ENCODE data around the gene AMN. TPM values are rescaled to one million over a fixed set of nuclear protein-coding genes. Genes with fewer than 3 reads are reported as not detected.

The AMN gene
- total and polyA plus RNA-seq, 9 of the 15 experiments (the other 6 are each of a cell fraction or from before 2014, with no cell fraction given), result 0.04 to 0.14 TPM; not detected in 7

DNA sequence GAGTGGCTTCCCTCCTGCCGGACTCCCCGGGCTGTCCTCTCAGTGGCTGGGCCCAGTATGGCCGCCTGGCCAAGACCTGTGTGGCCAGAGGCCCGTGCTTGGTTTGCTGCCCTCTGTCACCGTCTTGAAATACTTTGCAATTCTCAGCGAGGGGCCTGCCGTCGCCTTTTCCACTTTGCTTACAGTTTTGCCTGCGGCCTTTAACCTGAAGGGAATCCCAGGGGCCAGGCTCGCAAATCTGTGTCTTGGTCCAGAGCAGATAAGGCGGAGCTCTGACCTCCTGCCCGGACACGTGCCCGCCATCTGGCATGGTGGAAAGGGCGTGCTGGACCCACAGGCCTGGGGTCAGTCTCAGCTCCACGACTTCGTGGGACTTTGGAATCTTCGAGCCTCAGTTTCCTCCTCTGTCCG, 10.9 kb upstream of the AMN start (continued):
- TF ChIP-seq, protein P1, sequence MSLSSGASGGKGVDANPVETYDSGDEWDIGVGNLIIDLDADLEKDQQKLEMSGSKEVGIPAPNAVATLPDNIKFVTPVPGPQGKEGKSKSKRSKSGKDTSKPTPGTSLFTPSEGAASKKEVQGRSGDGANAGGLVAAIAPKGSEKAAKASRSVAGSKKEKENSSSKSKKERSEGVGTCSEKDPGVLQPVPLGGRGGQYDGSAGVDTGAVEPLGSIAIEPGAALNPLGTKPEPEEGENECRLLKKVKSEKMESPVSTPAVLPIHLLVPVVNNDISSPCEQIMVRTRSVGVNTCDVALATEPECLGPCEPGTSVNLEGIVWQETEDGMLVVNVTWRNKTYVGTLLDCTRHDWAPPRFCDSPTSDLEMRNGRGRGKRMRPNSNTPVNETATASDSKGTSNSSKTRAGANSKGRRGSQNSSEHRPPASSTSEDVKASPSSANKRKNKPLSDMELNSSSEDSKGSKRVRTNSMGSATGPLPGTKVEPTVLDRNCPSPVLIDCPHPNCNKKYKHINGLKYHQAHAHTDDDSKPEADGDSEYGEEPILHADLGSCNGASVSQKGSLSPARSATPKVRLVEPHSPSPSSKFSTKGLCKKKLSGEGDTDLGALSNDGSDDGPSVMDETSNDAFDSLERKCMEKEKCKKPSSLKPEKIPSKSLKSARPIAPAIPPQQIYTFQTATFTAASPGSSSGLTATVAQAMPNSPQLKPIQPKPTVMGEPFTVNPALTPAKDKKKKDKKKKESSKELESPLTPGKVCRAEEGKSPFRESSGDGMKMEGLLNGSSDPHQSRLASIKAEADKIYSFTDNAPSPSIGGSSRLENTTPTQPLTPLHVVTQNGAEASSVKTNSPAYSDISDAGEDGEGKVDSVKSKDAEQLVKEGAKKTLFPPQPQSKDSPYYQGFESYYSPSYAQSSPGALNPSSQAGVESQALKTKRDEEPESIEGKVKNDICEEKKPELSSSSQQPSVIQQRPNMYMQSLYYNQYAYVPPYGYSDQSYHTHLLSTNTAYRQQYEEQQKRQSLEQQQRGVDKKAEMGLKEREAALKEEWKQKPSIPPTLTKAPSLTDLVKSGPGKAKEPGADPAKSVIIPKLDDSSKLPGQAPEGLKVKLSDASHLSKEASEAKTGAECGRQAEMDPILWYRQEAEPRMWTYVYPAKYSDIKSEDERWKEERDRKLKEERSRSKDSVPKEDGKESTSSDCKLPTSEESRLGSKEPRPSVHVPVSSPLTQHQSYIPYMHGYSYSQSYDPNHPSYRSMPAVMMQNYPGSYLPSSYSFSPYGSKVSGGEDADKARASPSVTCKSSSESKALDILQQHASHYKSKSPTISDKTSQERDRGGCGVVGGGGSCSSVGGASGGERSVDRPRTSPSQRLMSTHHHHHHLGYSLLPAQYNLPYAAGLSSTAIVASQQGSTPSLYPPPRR (CRISPR knock-in tag; IDR thresholded peaks at IDR 0.05; ENCODE audit: borderline replicate concordance), result no peak

DNA sequence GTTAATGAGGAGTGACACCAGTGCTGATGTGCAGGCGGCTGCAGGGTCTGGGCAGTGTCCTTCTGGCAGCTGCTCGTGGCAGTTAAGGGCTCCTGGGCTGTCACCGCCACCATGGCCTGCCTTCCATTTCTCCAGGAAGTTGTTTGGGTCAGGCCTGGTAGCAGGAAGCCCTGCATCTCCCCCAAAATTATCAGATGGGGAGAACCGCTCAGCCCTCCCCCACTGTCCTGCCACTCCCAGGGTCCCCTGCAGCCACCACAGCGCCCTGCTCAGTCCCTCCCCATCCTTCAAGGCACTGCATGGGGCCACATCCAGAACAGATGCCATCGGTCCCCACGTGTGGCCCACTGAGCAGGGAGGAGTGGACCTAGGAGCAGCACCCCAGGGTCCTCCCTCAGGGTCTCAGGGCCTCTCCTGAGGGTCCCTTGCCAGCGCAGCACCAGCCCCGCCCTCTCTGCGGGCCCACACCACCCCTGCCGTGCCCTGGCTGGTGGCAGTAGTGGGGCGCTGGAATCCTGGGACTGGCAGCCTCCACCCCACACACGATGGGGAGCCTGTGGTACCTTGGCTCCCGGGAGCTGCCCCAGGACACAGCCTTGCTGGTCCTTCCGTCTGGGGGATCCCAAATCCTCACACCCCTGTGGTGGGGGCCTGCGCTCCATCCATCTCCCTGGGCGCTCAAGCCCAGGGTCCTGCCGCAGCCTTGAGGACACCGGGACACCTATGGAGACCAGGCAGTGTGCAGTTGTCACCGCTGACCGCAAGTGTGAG, 10.3 kb upstream of the AMN start:
- BruUV-seq (replicated peaks), result no TSS peak
- no peak overlapping the region for H3K9ac ChIP-seq (ENCODE audit: insufficient read depth in 1 of 2, low read depth in 2 of 2, low read length in 2 of 2)
- H3K27me3 ChIP-seq (ENCODE audit: control insufficient read depth in 2 of 2, insufficient read depth in 2 of 2, low read length in 2 of 2), result no peaks in the 10 kb centered on the region
- FAIRE-seq (no peak), DNase-seq (ENCODE audit: extremely low read depth in 1 of 4, low spot score in 3 of 4) (no peak), ATAC-seq (no peak)
- H3K4me2 ChIP-seq (ENCODE audit: insufficient read depth, low read length), result no peak overlapping the region
- H4K20me1 ChIP-seq (replicated peaks; ENCODE audit: control insufficient read depth, insufficient read depth, low read length), result no peaks in the 10 kb centered on the region
- H3K9me1 ChIP-seq (ENCODE audit: control insufficient read depth, insufficient read depth, low read length), result no peaks in the 10 kb centered on the region
- H3K27ac ChIP-seq (ENCODE audit: extremely low read depth, low read depth, low read length), result no peak overlapping the region
- H3K4me3 ChIP-seq, result no peak overlapping the region
- no peaks in the 10 kb centered on the region for H3K9me3 ChIP-seq (replicated peaks; ENCODE audit: control insufficient read depth, insufficient read depth, low read depth, low read length)
- intact Hi-C loops (cut with micrococcal nuclease), result no loop called here
- H3K36me3 ChIP-seq (ENCODE audit: control insufficient read depth, insufficient read depth, low read length), result no peaks in the 10 kb centered on the region
- 89% methylated on average over 11 of the region's 21 CpGs for WGBS (ENCODE audit: insufficient coverage, low coverage, missing lambda C conversion rate)
- peaks cover 0 to 23% of the 10 kb centered on the region in 2 experiments; a peak in 1 of 5 replicates for H3K4me1 ChIP-seq (replicated peaks in 1 of 2; ENCODE audit: control insufficient read depth in 2 of 2, insufficient read depth in 2 of 2, low read length in 2 of 2)
- ChIA-PET CTCF (ENCODE audit: low intra/inter-chr PET ratio) (no interaction called here), POLR2A (interaction anchor here (0.7 kb wide), 1 partner anchor 9 kb away, joined by 4 read pairs; no protein-coding TSS in a partner anchor)
- in situ Hi-C loops (cut with MboI), result loop anchor here (10.0 to 25.0 kb wide), 2 partner anchors 400 to 477 kb away; partner anchors contain the start of gene ANKRD9
- H2AFZ ChIP-seq (ENCODE audit: low read depth, low read length), result no peak overlapping the region
- H3K79me2 ChIP-seq (ENCODE audit: control insufficient read depth, insufficient read depth, low read length), result no peaks in the 10 kb centered on the region
- TF ChIP-seq RBM22 (IDR thresholded peaks at IDR 0.05; ENCODE audit: low read depth, low read length, poor library complexity, severe bottlenecking), result no peak
